Skeletal muscle satellite cell (primary cell): ENCODE data around the gene GPR155.
"Not testable (repeated sequence)": the region's sequence is repeated elsewhere in the genome, so short reads cannot be mapped to it uniquely, and the experiment has no call there.

Source experiments
- H3K27me3 ChIP-seq: 2 replicates; pipeline ENCODE4 v1.7.0; 2013; ENCODE audit warnings: low read length; ENCODE audit not compliant: control insufficient read depth, insufficient read depth
- H3K36me3 ChIP-seq: 2 replicates; pipeline ENCODE4 v1.7.0; 2013; ENCODE audit warnings: mild to moderate bottlenecking, control low read depth, low read length; ENCODE audit not compliant: insufficient read depth
- H3K4me1 ChIP-seq: 2 replicates; pipeline ENCODE4 v1.7.0; 2013; ENCODE audit warnings: low read length; ENCODE audit not compliant: control insufficient read depth, insufficient read depth
- H3K4me2 ChIP-seq: 2 replicates; pipeline ENCODE4 v1.7.0; 2013; ENCODE audit warnings: mild to moderate bottlenecking, low read length
- H3K4me3 ChIP-seq: 2 replicates; pipeline ENCODE4 v1.7.0; 2013; ENCODE audit warnings: low read length
- H3K9ac ChIP-seq: 2 replicates; pipeline ENCODE4 v1.7.0; 2013; ENCODE audit warnings: mild to moderate bottlenecking, low read depth, low read length, moderate library complexity
- H3K9me3 ChIP-seq: replicated peaks from 2 replicates; pipeline ENCODE4 v1.7.0; 2013; ENCODE audit warnings: mild to moderate bottlenecking, control low read depth, low read length

Gene GPR155

DNA sequence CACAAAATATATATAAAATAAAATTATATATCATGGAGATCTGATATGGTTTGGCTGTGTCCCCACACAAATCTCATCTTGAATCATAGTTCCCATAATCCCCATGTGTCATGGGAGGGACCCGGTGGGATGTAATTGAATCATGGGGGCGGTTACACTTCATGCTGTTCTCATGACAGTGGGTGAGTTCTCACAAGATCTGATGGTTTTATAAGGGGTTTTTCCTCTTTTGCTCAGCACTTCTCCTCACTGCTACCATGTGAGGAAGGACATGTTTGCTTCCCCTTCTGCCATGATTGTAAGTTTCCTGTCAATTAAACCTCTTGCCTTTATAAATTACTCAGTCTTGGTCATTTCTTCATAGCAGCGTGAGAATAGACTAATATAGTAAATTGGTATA is 98.1 kb downstream of the GPR155 start:
- not testable (repeated sequence) for H3K9me3 ChIP-seq, H3K4me2 ChIP-seq, H3K4me3 ChIP-seq, H3K4me1 ChIP-seq, H3K27me3 ChIP-seq, H3K9ac ChIP-seq
- H3K36me3 ChIP-seq: peaks cover 18% of the 10 kb centered on the region

GRCh38 chr2:174385201-174385600 is 101.6 kb downstream of the GPR155 start:
- H3K36me3 ChIP-seq: peaks cover 32% of the 10 kb centered on the region
- H3K9me3 ChIP-seq: no peaks in the 10 kb centered on the region
- H3K4me3 ChIP-seq: no peak overlapping the region
- no peak overlapping the region for H3K9ac ChIP-seq
- no peak overlapping the region for H3K4me2 ChIP-seq
- no peaks in the 10 kb centered on the region for H3K4me1 ChIP-seq
- no peaks in the 10 kb centered on the region for H3K27me3 ChIP-seq

- H3K36me3 ChIP-seq: peaks cover 33% of the 10 kb centered on the region
- H3K9me3 ChIP-seq: no peaks in the 10 kb centered on the region
- H3K4me1 ChIP-seq: no peaks in the 10 kb centered on the region
- H3K27me3 ChIP-seq: no peaks in the 10 kb centered on the region
- H3K9ac ChIP-seq: no peak overlapping the region
- H3K4me3 ChIP-seq: no peak overlapping the region
- no peak overlapping the region for H3K4me2 ChIP-seq
These were observed 103.0 kb downstream of the GPR155 start for GRCh38 chr2:174383796-174384195.
